SK-N-SH (cell line): Measurements from ENCODE around the gene KRT75. TPM values are rescaled to one million over a fixed set of nuclear protein-coding genes. Genes with fewer than 3 reads are reported as not detected.

Experiments used
- CTCF ChIA-PET: fragments of 300-600, 350-600 bp; formaldehyde crosslinking; extraction: SDS; loops from one replicate; lab custom pipeline; 2021; lab: Yijun Ruan, JAX
- POLR2A ChIA-PET: fragments of 350-600 bp; sonication (Branson Sonifier 250); formaldehyde crosslinking; extraction: SDS; loops from one replicate; lab custom pipeline; 2020; ENCODE audit warnings: antibody characterized with exemption, inconsistent platforms; lab: Yijun Ruan, JAX
- DNase-seq: peaks from one replicate; pipeline ENCODE4 v3.0.0; 2012
- H2AFZ ChIP-seq: fragments of 200-600 bp; sonication (generic); 2 replicates; pipeline ENCODE4 v1.8.1; 2016; ENCODE audit warnings: antibody characterized with exemption, mild to moderate bottlenecking, low read depth
- H3F3A ChIP-seq: fragments of 200-600 bp; sonication (generic); replicated peaks from 2 replicates; pipeline ENCODE3; 2016; ENCODE audit warnings: antibody characterized with exemption, mild to moderate bottlenecking; ENCODE audit not compliant: insufficient read depth
- H3K27ac ChIP-seq, 2 experiments: fragments of 200-500 bp in 1 of 2; fragments of 200-600 bp in 1 of 2; sonication (Bioruptor generic) in 1 of 2; sonication (generic), shearing (Covaris generic) in 1 of 2; 2 replicates each; pipeline versions ENCODE4 v1.5.1 to v1.6.1; 2014 to 2016; ENCODE audit warnings: low read depth in 2 of 2, inconsistent platforms in 1 of 2, low read length in 1 of 2, mild to moderate bottlenecking in 1 of 2, mixed read lengths in 1 of 2
- H3K27me3 ChIP-seq: fragments of 200-600 bp; sonication (generic), shearing (Covaris generic); 2 replicates; pipeline ENCODE4 v1.6.1; 2016; ENCODE audit warnings: mixed run types; ENCODE audit not compliant: insufficient read depth
- H3K36me3 ChIP-seq, 2 experiments: fragments of 200-500 bp in 1 of 2; fragments of 200-600 bp in 1 of 2; sonication (Bioruptor generic) in 1 of 2; sonication (generic) in 1 of 2; replicated peaks in 1 of 2; 2 replicates each; pipeline versions ENCODE3 to v1.5.1; 2014 to 2016; ENCODE audit warnings: low read length in 1 of 2, mild to moderate bottlenecking in 1 of 2; ENCODE audit not compliant: insufficient read depth in 2 of 2, control insufficient read depth in 1 of 2
- H3K4me1 ChIP-seq, 2 experiments: fragments of 200-500 bp in 1 of 2; fragments of 200-600 bp in 1 of 2; sonication (Bioruptor generic) in 1 of 2; sonication (generic), shearing (Covaris generic) in 1 of 2; 2 replicates each; pipeline versions ENCODE4 v1.5.1 to v1.6.1; 2014 to 2016; ENCODE audit warnings: low read depth in 1 of 2, low read length in 1 of 2, mixed run types in 1 of 2; ENCODE audit not compliant: insufficient read depth in 2 of 2, control insufficient read depth in 1 of 2
- H3K4me2 ChIP-seq: fragments of 200-600 bp; sonication (generic), shearing (Covaris generic); 2 replicates; pipeline ENCODE4 v1.6.1; 2017; ENCODE audit warnings: mixed run types
- H3K4me3 ChIP-seq, 2 experiments: fragments of 200-500 bp in 1 of 2; fragments of 200-600 bp in 1 of 2; sonication (Bioruptor generic) in 1 of 2; sonication (generic), shearing (Covaris generic) in 1 of 2; 2 replicates each; pipeline versions ENCODE4 v1.5.1 to v1.8.1; 2014 to 2016; ENCODE audit warnings: low read depth in 2 of 2, inconsistent platforms in 1 of 2, low read length in 1 of 2, mild to moderate bottlenecking in 1 of 2, mixed read lengths in 1 of 2, moderate library complexity in 1 of 2
- H3K79me2 ChIP-seq: fragments of 200-600 bp; sonication (generic); 2 replicates; pipeline ENCODE4 v1.8.1; 2017; ENCODE audit warnings: mild to moderate bottlenecking; ENCODE audit not compliant: insufficient read depth
- H3K9ac ChIP-seq: fragments of 200-600 bp; sonication (generic); 2 replicates; pipeline ENCODE4 v1.6.1; 2017; ENCODE audit warnings: mixed run types
- H3K9me2 ChIP-seq: fragments of 200-600 bp; sonication (generic); 2 replicates; pipeline ENCODE4 v1.6.1; 2017; ENCODE audit warnings: mixed run types
- H3K9me3 ChIP-seq: fragments of 200-600 bp; sonication (generic); 2 replicates; pipeline ENCODE4 v1.6.1; 2017; ENCODE audit warnings: mixed run types, mild to moderate bottlenecking, moderate library complexity
- H4K20me1 ChIP-seq: fragments of 200-600 bp; sonication (generic); 2 replicates; pipeline ENCODE4 v1.6.1; 2017; ENCODE audit warnings: mild to moderate bottlenecking, mixed run types; ENCODE audit not compliant: insufficient read depth
- ELF1 ChIP-seq: IDR thresholded peaks from 2 replicates; pipeline ENCODE4 v1.4.0; 2012
- EP300 ChIP-seq, 2 experiments: IDR thresholded peaks; 2 replicates each; pipeline versions ENCODE4 v1.4.0 to v1.6.1; 2012; ENCODE audit warnings: borderline replicate concordance in 1 of 2, low read depth in 1 of 2, low read length in 1 of 2
- FOXM1 ChIP-seq: IDR thresholded peaks from 2 replicates; pipeline ENCODE4 v1.4.0; 2012; ENCODE audit warnings: low read depth, mild to moderate bottlenecking
- GATA2 ChIP-seq: sonication (generic); formaldehyde crosslinking; IDR thresholded peaks from 2 replicates; pipeline ENCODE4 v1.5.0; 2020; ENCODE audit warnings: mild to moderate bottlenecking, missing genetic modification reagents
- JUND ChIP-seq: IDR thresholded peaks from 2 replicates; pipeline ENCODE4 v1.4.0; 2012
- NRF1 ChIP-seq: IDR thresholded peaks from 2 replicates; pipeline ENCODE4 v1.6.1; 2012; ENCODE audit warnings: low read depth, mild to moderate bottlenecking, low read length
- POLR2AphosphoS5 ChIP-seq: IDR thresholded peaks from 2 replicates; pipeline ENCODE4 v1.6.1; 2012; ENCODE audit warnings: low read depth, low read length
- RAD21 ChIP-seq: IDR thresholded peaks from 2 replicates; pipeline ENCODE4 v1.6.1; 2012; ENCODE audit warnings: mild to moderate bottlenecking, low read length
- RCOR1 ChIP-seq: fragments of 150-350 bp; IDR thresholded peaks from 2 replicates; pipeline ENCODE4 v1.6.1; 2017; ENCODE audit warnings: antibody characterized with exemption, low read length
- SIN3A ChIP-seq: IDR thresholded peaks from 2 replicates; pipeline ENCODE4 v1.6.1; 2012; ENCODE audit warnings: low read depth, mild to moderate bottlenecking, low read length, moderate library complexity, borderline replicate concordance
- TAF1 ChIP-seq: IDR thresholded peaks from 2 replicates; pipeline ENCODE4 v1.6.1; 2012; ENCODE audit warnings: low read depth, mild to moderate bottlenecking, low read length, moderate library complexity, borderline replicate concordance
- TCF12 ChIP-seq: IDR thresholded peaks from 2 replicates; pipeline ENCODE4 v1.4.0; 2012
- WGBS: methylation state at CpG from one replicate; pipeline ENCODE4 v1.1.6; 2017; ENCODE audit warnings: low lambda C conversion rate; 5-methylcytosine and 5-hydroxymethylcytosine counted together
- polyA plus RNA-seq, 3 experiments: library from polyadenylated mRNA; depleted of rRNA; stranded (reverse); fragments of >200 nt; gene quantifications; 2 replicates each; pipeline ENCODE4 v1.2.3, GENCODE V29; 2012
- TF ChIP-seq, protein P1 (sequence below): IDR thresholded peaks from 2 replicates; pipeline ENCODE4 v1.6.1; 2012; ENCODE audit warnings: mild to moderate bottlenecking, low read depth, low read length, moderate library complexity
- TF ChIP-seq, protein P2 (sequence below): fragments of 150-350 bp; IDR thresholded peaks from 2 replicates; pipeline ENCODE4 v1.6.1; 2017; ENCODE audit warnings: antibody characterized with exemption, low read length, low read depth, borderline replicate concordance
- TF ChIP-seq, protein P3 (sequence below): fragments of 150-350 bp; IDR thresholded peaks from 2 replicates; pipeline ENCODE4 v1.6.1; 2016; ENCODE audit warnings: mild to moderate bottlenecking, low read depth, low read length

Gene KRT75
- polyA plus RNA-seq, 1 of the 3 experiments (the other 2 are of a cell fraction), result not detected

DNA sequence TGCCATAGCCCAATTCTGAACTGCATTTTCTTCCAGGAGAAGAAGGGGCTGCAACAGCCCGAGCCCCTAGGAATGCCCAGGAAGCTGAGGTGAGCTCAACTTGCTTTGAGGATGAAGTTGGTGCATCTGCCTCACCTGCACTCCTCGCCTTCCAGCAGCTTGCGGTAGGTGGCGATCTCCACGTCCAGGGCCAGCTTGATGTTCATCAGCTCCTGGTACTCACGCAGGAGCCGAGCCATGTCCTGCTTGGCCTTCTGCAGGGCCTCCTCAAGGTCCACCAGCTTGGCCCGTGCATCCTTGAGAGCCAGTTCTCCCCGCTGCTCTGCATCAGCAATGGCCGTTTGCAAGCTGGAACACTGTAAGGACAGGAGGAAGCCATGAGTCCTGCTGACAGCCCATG is 6.0 kb downstream of the KRT75 start:
- H2AFZ ChIP-seq, result no peak overlapping the region
- H4K20me1 ChIP-seq, result no peaks in the 10 kb centered on the region
- no peaks in the 10 kb centered on the region for H3K9me2 ChIP-seq
- POLR2A ChIA-PET, result no interaction called here
- H3K9me3 ChIP-seq, result no peaks in the 10 kb centered on the region
- H3K27ac ChIP-seq, result no peak overlapping the region
- peaks cover 56% of the 10 kb centered on the region; the same call in 1 of the 2 replicates for H3K27me3 ChIP-seq
- H3K36me3 ChIP-seq, result no peaks in the 10 kb centered on the region
- no peaks in the 10 kb centered on the region for H3F3A ChIP-seq
- no peak for DNase-seq
- CTCF ChIA-PET, result interaction anchor here (0.9 to 1.4 kb wide), 4 partner anchors 12 to 77 kb away, joined by 3 read pairs; no protein-coding TSS in a partner anchor
- no peak overlapping the region for H3K9ac ChIP-seq
- no peak for TF ChIP-seq POLR2AphosphoS5
- no peak for TF ChIP-seq JUND
- TF ChIP-seq FOXM1, result no peak
- no peak for TF ChIP-seq ELF1
- no peak for TF ChIP-seq RCOR1
- no peak for TF ChIP-seq SIN3A
- no peak for TF ChIP-seq TCF12
- no peak for TF ChIP-seq NRF1
- H3K4me3 ChIP-seq, result no peak overlapping the region
- no peaks in the 10 kb centered on the region for H3K4me1 ChIP-seq
- 25% methylated on average over 4 of the region's 10 CpGs for WGBS
- no peak overlapping the region for H3K4me2 ChIP-seq
- no peaks in the 10 kb centered on the region for H3K79me2 ChIP-seq

DNA sequence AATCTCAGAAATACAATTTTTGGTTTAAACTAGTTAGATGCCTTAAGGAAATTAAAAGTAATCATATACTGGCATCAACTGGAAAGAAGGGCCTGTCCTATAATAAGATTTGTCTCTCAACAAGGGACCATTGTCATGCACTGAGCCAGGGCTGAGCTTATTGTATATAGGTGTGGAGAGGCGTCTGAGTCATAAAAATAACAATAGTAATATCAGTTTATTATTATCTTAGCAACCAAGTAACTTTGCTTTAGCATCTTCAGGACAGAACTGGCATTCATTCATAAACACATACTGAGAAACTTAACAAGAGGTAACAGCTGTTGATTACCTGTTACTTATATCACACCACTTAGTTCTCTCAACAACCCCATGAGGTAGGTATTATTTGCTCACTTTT is 7.1 kb downstream of the KRT75 start:
- no peak for DNase-seq
- H3F3A ChIP-seq, result no peaks in the 10 kb centered on the region
- no peaks in the 10 kb centered on the region for H3K9me3 ChIP-seq
- peaks cover 52% of the 10 kb centered on the region; the same call in 1 of the 2 replicates for H3K27me3 ChIP-seq
- H3K36me3 ChIP-seq, result no peaks in the 10 kb centered on the region
- ChIA-PET POLR2A (no interaction called here), CTCF (interaction anchor here (0.6 to 1.4 kb wide), 5 partner anchors 12 to 554 kb away, joined by 3 read pairs; no protein-coding TSS in a partner anchor)
- H4K20me1 ChIP-seq, result no peaks in the 10 kb centered on the region
- no peak overlapping the region for H3K4me2 ChIP-seq
- H3K9me2 ChIP-seq, result no peaks in the 10 kb centered on the region
- H3K4me3 ChIP-seq, result no peak overlapping the region
- no peak overlapping the region for H3K27ac ChIP-seq
- no peak for TF ChIP-seq SIN3A
- no peak for TF ChIP-seq TAF1
- no peak for TF ChIP-seq ELF1
- TF ChIP-seq JUND, result no peak
- no peak for TF ChIP-seq RAD21
- TF ChIP-seq, protein P1, sequence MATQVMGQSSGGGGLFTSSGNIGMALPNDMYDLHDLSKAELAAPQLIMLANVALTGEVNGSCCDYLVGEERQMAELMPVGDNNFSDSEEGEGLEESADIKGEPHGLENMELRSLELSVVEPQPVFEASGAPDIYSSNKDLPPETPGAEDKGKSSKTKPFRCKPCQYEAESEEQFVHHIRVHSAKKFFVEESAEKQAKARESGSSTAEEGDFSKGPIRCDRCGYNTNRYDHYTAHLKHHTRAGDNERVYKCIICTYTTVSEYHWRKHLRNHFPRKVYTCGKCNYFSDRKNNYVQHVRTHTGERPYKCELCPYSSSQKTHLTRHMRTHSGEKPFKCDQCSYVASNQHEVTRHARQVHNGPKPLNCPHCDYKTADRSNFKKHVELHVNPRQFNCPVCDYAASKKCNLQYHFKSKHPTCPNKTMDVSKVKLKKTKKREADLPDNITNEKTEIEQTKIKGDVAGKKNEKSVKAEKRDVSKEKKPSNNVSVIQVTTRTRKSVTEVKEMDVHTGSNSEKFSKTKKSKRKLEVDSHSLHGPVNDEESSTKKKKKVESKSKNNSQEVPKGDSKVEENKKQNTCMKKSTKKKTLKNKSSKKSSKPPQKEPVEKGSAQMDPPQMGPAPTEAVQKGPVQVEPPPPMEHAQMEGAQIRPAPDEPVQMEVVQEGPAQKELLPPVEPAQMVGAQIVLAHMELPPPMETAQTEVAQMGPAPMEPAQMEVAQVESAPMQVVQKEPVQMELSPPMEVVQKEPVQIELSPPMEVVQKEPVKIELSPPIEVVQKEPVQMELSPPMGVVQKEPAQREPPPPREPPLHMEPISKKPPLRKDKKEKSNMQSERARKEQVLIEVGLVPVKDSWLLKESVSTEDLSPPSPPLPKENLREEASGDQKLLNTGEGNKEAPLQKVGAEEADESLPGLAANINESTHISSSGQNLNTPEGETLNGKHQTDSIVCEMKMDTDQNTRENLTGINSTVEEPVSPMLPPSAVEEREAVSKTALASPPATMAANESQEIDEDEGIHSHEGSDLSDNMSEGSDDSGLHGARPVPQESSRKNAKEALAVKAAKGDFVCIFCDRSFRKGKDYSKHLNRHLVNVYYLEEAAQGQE, result no peak
- TF ChIP-seq, protein P2, sequence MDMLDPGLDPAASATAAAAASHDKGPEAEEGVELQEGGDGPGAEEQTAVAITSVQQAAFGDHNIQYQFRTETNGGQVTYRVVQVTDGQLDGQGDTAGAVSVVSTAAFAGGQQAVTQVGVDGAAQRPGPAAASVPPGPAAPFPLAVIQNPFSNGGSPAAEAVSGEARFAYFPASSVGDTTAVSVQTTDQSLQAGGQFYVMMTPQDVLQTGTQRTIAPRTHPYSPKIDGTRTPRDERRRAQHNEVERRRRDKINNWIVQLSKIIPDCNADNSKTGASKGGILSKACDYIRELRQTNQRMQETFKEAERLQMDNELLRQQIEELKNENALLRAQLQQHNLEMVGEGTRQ, result no peak
- no peak for TF ChIP-seq EP300 (IDR thresholded peaks at IDR 0.05; ENCODE audit: borderline replicate concordance in 1 of 2, low read depth in 1 of 2, low read length in 1 of 2)
- TF ChIP-seq, protein P3, sequence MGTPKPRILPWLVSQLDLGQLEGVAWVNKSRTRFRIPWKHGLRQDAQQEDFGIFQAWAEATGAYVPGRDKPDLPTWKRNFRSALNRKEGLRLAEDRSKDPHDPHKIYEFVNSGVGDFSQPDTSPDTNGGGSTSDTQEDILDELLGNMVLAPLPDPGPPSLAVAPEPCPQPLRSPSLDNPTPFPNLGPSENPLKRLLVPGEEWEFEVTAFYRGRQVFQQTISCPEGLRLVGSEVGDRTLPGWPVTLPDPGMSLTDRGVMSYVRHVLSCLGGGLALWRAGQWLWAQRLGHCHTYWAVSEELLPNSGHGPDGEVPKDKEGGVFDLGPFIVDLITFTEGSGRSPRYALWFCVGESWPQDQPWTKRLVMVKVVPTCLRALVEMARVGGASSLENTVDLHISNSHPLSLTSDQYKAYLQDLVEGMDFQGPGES, result no peak
- TF ChIP-seq GATA2 (CRISPR knock-in tag), result no peak
- TF ChIP-seq TCF12, result no peak
- TF ChIP-seq FOXM1, result no peak
- TF ChIP-seq, all 33 proteins: peak for 0
- WGBS, result 13% methylated on average over 1 of the region's 1 CpG
- H3K9ac ChIP-seq, result no peak overlapping the region
- H2AFZ ChIP-seq, result no peak overlapping the region
- no peaks in the 10 kb centered on the region for H3K79me2 ChIP-seq
- no peaks in the 10 kb centered on the region for H3K4me1 ChIP-seq
